Measurements from ENCODE around the gene PITPNM3.

Gene PITPNM3

GRCh38 chr17:6457688-6458459 lies 98.5 kb downstream of the PITPNM3 start:
- no peak overlapping the region for H3K4me3 ChIP-seq (ENCODE audit: low read depth, low read length)
- H3K36me3 ChIP-seq (ENCODE audit: control insufficient read depth, insufficient read depth, low read length): no peaks in the 10 kb centered on the region
- H3K27ac ChIP-seq (ENCODE audit: low read depth, low read length): no peak overlapping the region
- peaks cover 16% of the 10 kb centered on the region for H3K27me3 ChIP-seq (ENCODE audit: control insufficient read depth, insufficient read depth, low read length)
- H3K4me1 ChIP-seq (ENCODE audit: control insufficient read depth, insufficient read depth, low read length): peaks cover 47% of the 10 kb centered on the region
- no peak overlapping the region for H3K9ac ChIP-seq (ENCODE audit: low read length)
- no peaks in the 10 kb centered on the region for H3K9me3 ChIP-seq (ENCODE audit: control insufficient read depth, insufficient read depth, low read depth, low read length)

GRCh38 chr17:6456914-6457687 lies 99.3 kb downstream of the PITPNM3 start:
- Histone ChIP-seq H3K36me3 (ENCODE audit: control insufficient read depth, insufficient read depth, low read length) (0 out of 2 replicates have a peak, but pooled peaks cover 3% of the 10 kb centered on the region), H3K4me1 (ENCODE audit: control insufficient read depth, insufficient read depth, low read length) (peaks cover 50% of the 10 kb centered on the region), H3K9ac (ENCODE audit: low read length) (no peak overlapping the region), H3K9me3 (ENCODE audit: control insufficient read depth, insufficient read depth, low read depth, low read length) (no peaks in the 10 kb centered on the region), H3K27me3 (ENCODE audit: control insufficient read depth, insufficient read depth, low read length) (peaks cover 16% of the 10 kb centered on the region), H3K4me3 (ENCODE audit: low read depth, low read length) (no peak overlapping the region), H3K27ac (ENCODE audit: low read depth, low read length) (no peak overlapping the region)

GRCh38 chr17:6456321-6456720 lies 100.0 kb downstream of the PITPNM3 start:
- Histone ChIP-seq H3K4me1 (ENCODE audit: control insufficient read depth, insufficient read depth, low read length) (peaks cover 45% of the 10 kb centered on the region), H3K9ac (ENCODE audit: low read length) (no peak overlapping the region), H3K9me3 (ENCODE audit: control insufficient read depth, insufficient read depth, low read depth, low read length) (no peaks in the 10 kb centered on the region), H3K27ac (ENCODE audit: low read depth, low read length) (no peak overlapping the region), H3K36me3 (ENCODE audit: control insufficient read depth, insufficient read depth, low read length) (peaks cover 3% of the 10 kb centered on the region; the same call in 1 of the 2 replicates), H3K27me3 (ENCODE audit: control insufficient read depth, insufficient read depth, low read length) (peaks cover 16% of the 10 kb centered on the region), H3K4me3 (ENCODE audit: low read depth, low read length) (no peak overlapping the region)

GRCh38 chr17:6455321-6455705 lies 101.0 kb downstream of the PITPNM3 start:
- peaks cover 16% of the 10 kb centered on the region for H3K27me3 ChIP-seq (ENCODE audit: control insufficient read depth, insufficient read depth, low read length)
- H3K9me3 ChIP-seq (ENCODE audit: control insufficient read depth, insufficient read depth, low read depth, low read length): no peaks in the 10 kb centered on the region
- peaks cover 7% of the 10 kb centered on the region for H3K36me3 ChIP-seq (ENCODE audit: control insufficient read depth, insufficient read depth, low read length)
- peak overlapping the region; percentile 70 for H3K4me3 ChIP-seq (ENCODE audit: low read depth, low read length)
- no peak overlapping the region for H3K27ac ChIP-seq (ENCODE audit: low read depth, low read length)
- H3K4me1 ChIP-seq (ENCODE audit: control insufficient read depth, insufficient read depth, low read length): peaks cover 41% of the 10 kb centered on the region
- H3K9ac ChIP-seq (ENCODE audit: low read length): peak overlapping the region; percentile 65

- peaks cover 13% of the 10 kb centered on the region for H3K36me3 ChIP-seq (ENCODE audit: control insufficient read depth, insufficient read depth, low read length)
- peaks cover 41% of the 10 kb centered on the region for H3K4me1 ChIP-seq (ENCODE audit: control insufficient read depth, insufficient read depth, low read length)
- no peaks in the 10 kb centered on the region for H3K9me3 ChIP-seq (ENCODE audit: control insufficient read depth, insufficient read depth, low read depth, low read length)
- H3K9ac ChIP-seq (ENCODE audit: low read length): peak overlapping the region; percentile 65
- H3K4me3 ChIP-seq (ENCODE audit: low read depth, low read length): peak overlapping the region; percentile 70
- H3K27me3 ChIP-seq (ENCODE audit: control insufficient read depth, insufficient read depth, low read length): peaks cover 16% of the 10 kb centered on the region
- H3K27ac ChIP-seq (ENCODE audit: low read depth, low read length): no peak overlapping the region
Observed at GRCh38 chr17:6454495-6455320, 101.6 kb downstream of the PITPNM3 start.

- Histone ChIP-seq H3K9ac (ENCODE audit: low read length) (no peak overlapping the region), H3K4me1 (ENCODE audit: control insufficient read depth, insufficient read depth, low read length) (peaks cover 41% of the 10 kb centered on the region), H3K4me3 (ENCODE audit: low read depth, low read length) (no peak overlapping the region), H3K9me3 (ENCODE audit: control insufficient read depth, insufficient read depth, low read depth, low read length) (no peaks in the 10 kb centered on the region), H3K36me3 (ENCODE audit: control insufficient read depth, insufficient read depth, low read length) (peaks cover 26% of the 10 kb centered on the region), H3K27me3 (ENCODE audit: control insufficient read depth, insufficient read depth, low read length) (peaks cover 10% of the 10 kb centered on the region), H3K27ac (ENCODE audit: low read depth, low read length) (no peak overlapping the region)
Observed at GRCh38 chr17:6453279-6454024, 102.9 kb downstream of the PITPNM3 start.

- Histone ChIP-seq H3K36me3 (ENCODE audit: control insufficient read depth, insufficient read depth, low read length) (peaks cover 32% of the 10 kb centered on the region), H3K4me3 (ENCODE audit: low read depth, low read length) (no peak overlapping the region), H3K9ac (ENCODE audit: low read length) (no peak overlapping the region), H3K27me3 (ENCODE audit: control insufficient read depth, insufficient read depth, low read length) (peaks cover 10% of the 10 kb centered on the region), H3K4me1 (ENCODE audit: control insufficient read depth, insufficient read depth, low read length) (peaks cover 41% of the 10 kb centered on the region), H3K9me3 (ENCODE audit: control insufficient read depth, insufficient read depth, low read depth, low read length) (no peaks in the 10 kb centered on the region), H3K27ac (ENCODE audit: low read depth, low read length) (no peak overlapping the region)
Observed at GRCh38 chr17:6452471-6453266, 103.7 kb downstream of the PITPNM3 start.

GRCh38 chr17:6450926-6451832 lies 105.2 kb downstream of the PITPNM3 start:
- H3K9ac ChIP-seq (ENCODE audit: low read length): no peak overlapping the region
- peaks cover 10% of the 10 kb centered on the region for H3K27me3 ChIP-seq (ENCODE audit: control insufficient read depth, insufficient read depth, low read length)
- no peak overlapping the region for H3K27ac ChIP-seq (ENCODE audit: low read depth, low read length)
- no peaks in the 10 kb centered on the region for H3K9me3 ChIP-seq (ENCODE audit: control insufficient read depth, insufficient read depth, low read depth, low read length)
- peaks cover 31% of the 10 kb centered on the region for H3K4me1 ChIP-seq (ENCODE audit: control insufficient read depth, insufficient read depth, low read length)
- H3K36me3 ChIP-seq (ENCODE audit: control insufficient read depth, insufficient read depth, low read length): peaks cover 44% of the 10 kb centered on the region
- H3K4me3 ChIP-seq (ENCODE audit: low read depth, low read length): no peak overlapping the region

GRCh38 chr17:6449307-6449706 lies 107.0 kb downstream of the PITPNM3 start:
- H3K9ac ChIP-seq (ENCODE audit: low read length): no peak overlapping the region
- peaks cover 27% of the 10 kb centered on the region for H3K4me1 ChIP-seq (ENCODE audit: control insufficient read depth, insufficient read depth, low read length)
- no peaks in the 10 kb centered on the region; the same call in 1 of the 2 replicates for H3K27me3 ChIP-seq (ENCODE audit: control insufficient read depth, insufficient read depth, low read length)
- H3K27ac ChIP-seq (ENCODE audit: low read depth, low read length): no peak overlapping the region
- H3K4me3 ChIP-seq (ENCODE audit: low read depth, low read length): no peak overlapping the region
- H3K36me3 ChIP-seq (ENCODE audit: control insufficient read depth, insufficient read depth, low read length): peaks cover 56% of the 10 kb centered on the region
- no peaks in the 10 kb centered on the region for H3K9me3 ChIP-seq (ENCODE audit: control insufficient read depth, insufficient read depth, low read depth, low read length)
